HG03460 (cell line): ENCODE measurements around the gene DNAJB1.
"Not testable (repeated sequence)": the region's sequence is repeated elsewhere in the genome, so short reads cannot be mapped to it uniquely, and the experiment has no call there.

Experiments used
- ATAC-seq: cut with Tn5 transposase; IDR thresholded peaks from one replicate; pipeline ENCODE4 v1.9.1; 2021; ENCODE audit not compliant: unreplicated experiment

DNAJB1 gene

GRCh38 chr19:14520543-14520942 lies 2.3 kb upstream of the DNAJB1 start:
- ATAC-seq = no peak

- no peak for ATAC-seq
Observed at GRCh38 chr19:14519860-14520407, 1.7 kb upstream of the DNAJB1 start.

- no peak for ATAC-seq
Observed at GRCh38 chr19:14519245-14519859, 1.2 kb upstream of the DNAJB1 start.

GRCh38 chr19:14517446-14517839 lies 754 bp downstream of the DNAJB1 start:
- ATAC-seq = no peak

GRCh38 chr19:14516746-14517438 lies 1.3 kb downstream of the DNAJB1 start:
- no peak for ATAC-seq

- no peak for ATAC-seq
Observed at GRCh38 chr19:14516048-14516534, 2.1 kb downstream of the DNAJB1 start.

GRCh38 chr19:14515501-14516047 lies 2.6 kb downstream of the DNAJB1 start:
- ATAC-seq = no peak

GRCh38 chr19:14514215-14514863 lies 3.9 kb downstream of the DNAJB1 start:
- no peak for ATAC-seq

- ATAC-seq = no peak
Observed at GRCh38 chr19:14512406-14512961, 5.7 kb downstream of the DNAJB1 start.

- no peak for ATAC-seq
Observed at GRCh38 chr19:14511229-14511593, 7.0 kb downstream of the DNAJB1 start.

- ATAC-seq = no peak
Observed at GRCh38 chr19:14510311-14511228, 7.6 kb downstream of the DNAJB1 start.

GRCh38 chr19:14507704-14508542 lies 10.3 kb downstream of the DNAJB1 start:
- no peak for ATAC-seq

- ATAC-seq = no peak
Observed at GRCh38 chr19:14505488-14506239, 12.5 kb downstream of the DNAJB1 start.

GRCh38 chr19:14504575-14504974 lies 13.6 kb downstream of the DNAJB1 start:
- ATAC-seq = not testable (repeated sequence)

- no peak for ATAC-seq
Observed at GRCh38 chr19:14503285-14503684, 14.9 kb downstream of the DNAJB1 start.

GRCh38 chr19:14502334-14503092 lies 15.7 kb downstream of the DNAJB1 start:
- no peak for ATAC-seq

- ATAC-seq = no peak
Observed at GRCh38 chr19:14497228-14497921, 20.8 kb downstream of the DNAJB1 start.
